GM12892 (cell line): ENCODE results near the gene HOXC4.
"Not testable (repeated sequence)": the region's sequence is repeated elsewhere in the genome, so short reads cannot be mapped to it uniquely, and the experiment has no call there.

Experiments used
- POLR2AphosphoS5 ChIP-seq: IDR thresholded peaks from 2 replicates; pipeline ENCODE4 v1.6.1; 2011; ENCODE audit warnings: low read depth, low read length, control low read depth
- TAF1 ChIP-seq: IDR thresholded peaks from 2 replicates; pipeline ENCODE4 v1.6.1; 2011; ENCODE audit warnings: low read depth, mild to moderate bottlenecking, control low read depth, low read length, borderline replicate concordance

GRCh38 chr12:54042033-54042432 lies 11.6 kb upstream of the HOXC4 start:
- not testable (repeated sequence) for TF ChIP-seq TAF1, POLR2AphosphoS5
